Suprapubic skin (tissue), 4 donors: ENCODE measurements around the gene IMMP2L.

Source experiments
- EP300 ChIP-seq: sonication (generic); formaldehyde crosslinking; IDR thresholded peaks from one replicate; pipeline ENCODE4 v1.6.1; 2017; ENCODE audit warnings: antibody characterized with exemption
- POLR2A ChIP-seq, 2 donors: fragments of 450-650 bp; IDR thresholded peaks; one replicate each; pipeline ENCODE4 v1.6.1; 2017; ENCODE audit warnings: antibody characterized with exemption in 2 of 2, mild to moderate bottlenecking in 2 of 2, moderate library complexity in 2 of 2
- POLR2AphosphoS5 ChIP-seq, 3 donors: sonication (generic); formaldehyde crosslinking; IDR thresholded peaks; one replicate each; pipeline ENCODE4 v1.6.1; 2017; ENCODE audit warnings: antibody characterized with exemption in 3 of 3
- TF ChIP-seq, protein P1 (sequence below), 2 donors: fragments of 200-600 bp in 1 of 2; fragments of 450-650 bp in 1 of 2; sonication (generic) in 1 of 2; IDR thresholded peaks; one replicate each; pipeline ENCODE4 v1.5.1; 2016 to 2019; ENCODE audit warnings: antibody characterized with exemption in 2 of 2, mild to moderate bottlenecking in 1 of 2, moderate library complexity in 1 of 2

DNA sequence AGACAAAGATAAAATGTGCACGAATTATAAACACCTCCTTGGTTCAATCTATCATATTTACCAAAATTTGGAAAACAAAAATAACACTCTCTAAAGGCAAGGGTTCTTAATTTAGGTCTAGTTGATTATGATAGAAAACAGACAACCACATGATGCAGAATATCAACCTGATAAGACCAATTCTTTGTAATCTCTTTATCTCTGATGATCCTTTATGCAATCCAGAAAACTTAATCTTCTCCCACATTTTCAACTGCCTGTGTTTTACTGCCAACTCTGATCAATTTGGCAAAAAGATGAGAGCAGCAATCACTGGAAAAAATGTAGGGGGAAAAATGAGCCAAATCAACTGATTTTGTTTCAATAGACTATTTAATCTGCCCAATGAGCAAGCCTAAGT lies 322.9 kb downstream of the IMMP2L start:
- TF ChIP-seq, protein P1, sequence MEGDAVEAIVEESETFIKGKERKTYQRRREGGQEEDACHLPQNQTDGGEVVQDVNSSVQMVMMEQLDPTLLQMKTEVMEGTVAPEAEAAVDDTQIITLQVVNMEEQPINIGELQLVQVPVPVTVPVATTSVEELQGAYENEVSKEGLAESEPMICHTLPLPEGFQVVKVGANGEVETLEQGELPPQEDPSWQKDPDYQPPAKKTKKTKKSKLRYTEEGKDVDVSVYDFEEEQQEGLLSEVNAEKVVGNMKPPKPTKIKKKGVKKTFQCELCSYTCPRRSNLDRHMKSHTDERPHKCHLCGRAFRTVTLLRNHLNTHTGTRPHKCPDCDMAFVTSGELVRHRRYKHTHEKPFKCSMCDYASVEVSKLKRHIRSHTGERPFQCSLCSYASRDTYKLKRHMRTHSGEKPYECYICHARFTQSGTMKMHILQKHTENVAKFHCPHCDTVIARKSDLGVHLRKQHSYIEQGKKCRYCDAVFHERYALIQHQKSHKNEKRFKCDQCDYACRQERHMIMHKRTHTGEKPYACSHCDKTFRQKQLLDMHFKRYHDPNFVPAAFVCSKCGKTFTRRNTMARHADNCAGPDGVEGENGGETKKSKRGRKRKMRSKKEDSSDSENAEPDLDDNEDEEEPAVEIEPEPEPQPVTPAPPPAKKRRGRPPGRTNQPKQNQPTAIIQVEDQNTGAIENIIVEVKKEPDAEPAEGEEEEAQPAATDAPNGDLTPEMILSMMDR (IDR thresholded peaks at IDR 0.05) = no peak
- TF ChIP-seq POLR2AphosphoS5 (IDR thresholded peaks at IDR 0.05) = no peak
- TF ChIP-seq POLR2A (IDR thresholded peaks at IDR 0.05) = no peak
- no peak for TF ChIP-seq EP300
